ENCODE data around the gene CYP4V2.

- TF ChIP-seq CTCF (IDR thresholded peaks at IDR 0.05) (no peak), POLR2A (IDR thresholded peaks at IDR 0.05) (no peak)
Observed at GRCh38 chr4:186201010-186201409, 9.6 kb downstream of the CYP4V2 start.
